ENCODE measurements around the gene NEURL3. TPM values are rescaled to one million over a fixed set of nuclear protein-coding genes. Genes with fewer than 3 reads are reported as not detected.

NEURL3 gene
- total and polyA plus RNA-seq, 2 of the 4 experiments (the other 2 are of a cell fraction), result not detected

- TF ChIP-seq MAFK (IDR thresholded peaks at IDR 0.05; ENCODE audit: low read depth, low read length) (no peak), RCOR1 (IDR thresholded peaks at IDR 0.05; ENCODE audit: insufficient replicate concordance, low read length) (peak; percentile 44), POLR2A (IDR thresholded peaks at IDR 0.05; ENCODE audit: low read depth, low read length) (0 out of 2 replicates have a peak, but pooled peaks have one; percentile 43)
Observed at GRCh38 chr2:96509114-96509846, 4.1 kb upstream of the NEURL3 start (continued).

GRCh38 chr2:96508521-96509113, 3.5 kb upstream of the NEURL3 start:
- H3K9ac ChIP-seq (ENCODE audit: low read depth, low read length), result no peak overlapping the region
- H3K27ac ChIP-seq (ENCODE audit: insufficient read depth, low read length), result no peak overlapping the region
- H3K9me1 ChIP-seq (ENCODE audit: insufficient read depth, low read length), result no peaks in the 10 kb centered on the region
- H3K27me3 ChIP-seq (ENCODE audit: control insufficient read depth, insufficient read depth, low read length), result peaks cover 30% of the 10 kb centered on the region
- intact Hi-C loops (cut with micrococcal nuclease) (loop anchor here (1.0 to 2.0 kb wide), 6 partner anchors 38 to 370 kb away; partner anchors contain the start of genes ASTL, CIAO1 and SNRNP200), dilution Hi-C loops (cut with HindIII; ENCODE audit: low sequenced_read_pairs, unreplicated experiment) (no loop called here), in situ Hi-C loops (cut with MboI; ENCODE audit: low sequenced_read_pairs) (loop anchor here (5.0 to 25.0 kb wide), 2 partner anchors 101 to 496 kb away; no protein-coding TSS in a partner anchor)
- H3K23ac ChIP-seq (ENCODE audit: low read depth, low read length), result no peak overlapping the region
- H3K18ac ChIP-seq (ENCODE audit: low read depth, low read length), result no peak overlapping the region
- peak overlapping the region; percentile 21; the same call in 1 of the 2 replicates for H2AK5ac ChIP-seq (ENCODE audit: low read depth, low read length)
- H2BK120ac ChIP-seq (ENCODE audit: low read depth, low read length), result no peak overlapping the region
- H3K4me1 ChIP-seq (ENCODE audit: control insufficient read depth, insufficient read depth, low read length), result peaks cover 5% of the 10 kb centered on the region
- H4K91ac ChIP-seq (ENCODE audit: insufficient read depth, low read depth, low read length), result no peak overlapping the region
- H4K5ac ChIP-seq (ENCODE audit: low read depth, low read length), result no peak overlapping the region
- H3K79me1 ChIP-seq (ENCODE audit: low read depth in 1 of 2, low read length in 2 of 2), result no peaks in the 10 kb centered on the region
- no peak overlapping the region for H3K4ac ChIP-seq (ENCODE audit: low read depth, low read length)
- H2BK20ac ChIP-seq (ENCODE audit: low read depth, low read length), result no peak overlapping the region
- ChIA-PET CTCF (interaction anchor here (0.6 to 1.9 kb wide), 11 partner anchors 9 to 486 kb away, joined by 3 to 10 read pairs (median 3); no protein-coding TSS in a partner anchor), POLR2A (ENCODE audit: unreplicated experiment) (no interaction called here)
- H2BK15ac ChIP-seq (ENCODE audit: low read depth, low read length), result no peak overlapping the region
- no peak overlapping the region for H2BK5ac ChIP-seq (ENCODE audit: low read depth, low read length, poor library complexity, severe bottlenecking)
- ATAC-seq (ENCODE audit: low read depth) (no peak), DNase-seq (no peak)
- no peak overlapping the region for H3K4me2 ChIP-seq (ENCODE audit: low read depth, low read length)
- no peak overlapping the region for H3K56ac ChIP-seq (ENCODE audit: extremely low read depth, insufficient read depth, low read length)
- no peaks in the 10 kb centered on the region for H4K20me1 ChIP-seq (ENCODE audit: insufficient read depth, low read length)
- H3K4me3 ChIP-seq (ENCODE audit: insufficient read depth, low read depth, low read length), result no peak overlapping the region
- no TSS peak for BruUV-seq (replicated peaks)
- 67% methylated on average over 13 of the region's 26 CpGs; no CpG with 5 or more reads in 1 of the 2 experiments for WGBS, 2 experiments (ENCODE audit: extremely low coverage in 2 of 2, insufficient read length in 1 of 2)
- no peaks in the 10 kb centered on the region for H3K36me3 ChIP-seq (ENCODE audit: control insufficient read depth, insufficient read depth, low read length)
- H2AK9ac ChIP-seq (replicated peaks; ENCODE audit: low read depth, low read length, poor library complexity), result no peak overlapping the region
- no peak overlapping the region for H3K14ac ChIP-seq (replicated peaks; ENCODE audit: low read depth, low read length)
- H3K9me3 ChIP-seq (ENCODE audit: control insufficient read depth, insufficient read depth, low read length), result no peaks in the 10 kb centered on the region
- peak overlapping the region; percentile 92 for H2AFZ ChIP-seq (replicated peaks; ENCODE audit: low read length, poor library complexity)
- H4K8ac ChIP-seq (ENCODE audit: low read depth in 2 of 2, low read length in 2 of 2), result no peak overlapping the region
- TF ChIP-seq CTCF (conservative IDR thresholded peaks at IDR 0.05; ENCODE audit: low read depth, low read length) (no peak), RCOR1 (IDR thresholded peaks at IDR 0.05; ENCODE audit: insufficient replicate concordance, low read length) (no peak), NFE2L2 (IDR thresholded peaks at IDR 0.05; ENCODE audit: low read depth, low read length) (no peak), RAD21 (IDR thresholded peaks at IDR 0.05; ENCODE audit: low read length) (no peak), RFX5 (IDR thresholded peaks at IDR 0.05; ENCODE audit: low read depth, low read length) (no peak), ELK1 (IDR thresholded peaks at IDR 0.05; ENCODE audit: borderline replicate concordance, low read depth, low read length) (no peak), CEBPB (IDR thresholded peaks at IDR 0.05; ENCODE audit: low read depth, low read length) (no peak), CHD1 (IDR thresholded peaks at IDR 0.05; ENCODE audit: low read depth, low read length) (no peak), MXI1 (IDR thresholded peaks at IDR 0.05; ENCODE audit: borderline replicate concordance, low read depth, low read length) (no peak), SMC3 (IDR thresholded peaks at IDR 0.05; ENCODE audit: low read depth, low read length) (no peak), MAFK (IDR thresholded peaks at IDR 0.05; ENCODE audit: low read depth, low read length) (no peak), BHLHE40 (IDR thresholded peaks at IDR 0.05; ENCODE audit: low read depth, low read length) (no peak)
